ENCODE measurements around the gene POPDC2.

DNA sequence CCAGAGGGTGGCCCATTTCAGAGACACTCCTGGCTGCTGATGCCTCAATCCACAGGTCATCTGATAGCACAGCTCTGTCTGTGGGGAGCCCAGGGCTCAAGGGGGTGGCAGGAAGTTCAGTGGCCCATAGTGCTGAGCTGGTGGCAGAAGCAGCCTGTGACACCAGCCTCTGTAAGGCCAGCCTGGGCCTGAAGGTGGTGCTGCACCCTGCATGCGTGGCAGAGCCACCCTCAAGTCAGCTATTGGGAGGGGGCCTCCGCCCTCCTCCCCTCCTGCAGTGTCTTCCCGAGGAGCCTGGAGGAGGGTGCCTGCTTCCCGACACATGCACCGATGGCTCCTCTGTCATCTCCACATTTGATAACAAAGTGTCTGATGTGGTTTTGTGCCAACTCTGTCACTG lies 59.7 kb downstream of the POPDC2 start:
- TF ChIP-seq EGR1 (IDR thresholded peaks at IDR 0.05) (no peak), EP300 (IDR thresholded peaks at IDR 0.05; ENCODE audit: borderline replicate concordance) (no peak), RAD21 (IDR thresholded peaks at IDR 0.05; ENCODE audit: low read depth) (peak; percentile 57), YY1 (IDR thresholded peaks at IDR 0.05; ENCODE audit: low read depth) (no peak), TEAD4 (IDR thresholded peaks at IDR 0.05) (no peak), TAF1 (IDR thresholded peaks at IDR 0.05; ENCODE audit: low read depth) (no peak), TCF12 (IDR thresholded peaks at IDR 0.05; ENCODE audit: low read depth) (no peak)
- TF ChIP-seq, protein P1, sequence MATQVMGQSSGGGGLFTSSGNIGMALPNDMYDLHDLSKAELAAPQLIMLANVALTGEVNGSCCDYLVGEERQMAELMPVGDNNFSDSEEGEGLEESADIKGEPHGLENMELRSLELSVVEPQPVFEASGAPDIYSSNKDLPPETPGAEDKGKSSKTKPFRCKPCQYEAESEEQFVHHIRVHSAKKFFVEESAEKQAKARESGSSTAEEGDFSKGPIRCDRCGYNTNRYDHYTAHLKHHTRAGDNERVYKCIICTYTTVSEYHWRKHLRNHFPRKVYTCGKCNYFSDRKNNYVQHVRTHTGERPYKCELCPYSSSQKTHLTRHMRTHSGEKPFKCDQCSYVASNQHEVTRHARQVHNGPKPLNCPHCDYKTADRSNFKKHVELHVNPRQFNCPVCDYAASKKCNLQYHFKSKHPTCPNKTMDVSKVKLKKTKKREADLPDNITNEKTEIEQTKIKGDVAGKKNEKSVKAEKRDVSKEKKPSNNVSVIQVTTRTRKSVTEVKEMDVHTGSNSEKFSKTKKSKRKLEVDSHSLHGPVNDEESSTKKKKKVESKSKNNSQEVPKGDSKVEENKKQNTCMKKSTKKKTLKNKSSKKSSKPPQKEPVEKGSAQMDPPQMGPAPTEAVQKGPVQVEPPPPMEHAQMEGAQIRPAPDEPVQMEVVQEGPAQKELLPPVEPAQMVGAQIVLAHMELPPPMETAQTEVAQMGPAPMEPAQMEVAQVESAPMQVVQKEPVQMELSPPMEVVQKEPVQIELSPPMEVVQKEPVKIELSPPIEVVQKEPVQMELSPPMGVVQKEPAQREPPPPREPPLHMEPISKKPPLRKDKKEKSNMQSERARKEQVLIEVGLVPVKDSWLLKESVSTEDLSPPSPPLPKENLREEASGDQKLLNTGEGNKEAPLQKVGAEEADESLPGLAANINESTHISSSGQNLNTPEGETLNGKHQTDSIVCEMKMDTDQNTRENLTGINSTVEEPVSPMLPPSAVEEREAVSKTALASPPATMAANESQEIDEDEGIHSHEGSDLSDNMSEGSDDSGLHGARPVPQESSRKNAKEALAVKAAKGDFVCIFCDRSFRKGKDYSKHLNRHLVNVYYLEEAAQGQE (IDR thresholded peaks at IDR 0.05; ENCODE audit: low read depth) = no peak
- TF ChIP-seq, protein P2, sequence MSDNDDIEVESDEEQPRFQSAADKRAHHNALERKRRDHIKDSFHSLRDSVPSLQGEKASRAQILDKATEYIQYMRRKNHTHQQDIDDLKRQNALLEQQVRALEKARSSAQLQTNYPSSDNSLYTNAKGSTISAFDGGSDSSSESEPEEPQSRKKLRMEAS (IDR thresholded peaks at IDR 0.05) = no peak
